ENCODE results near the gene SEC14L1. TPM values are rescaled to one million over a fixed set of nuclear protein-coding genes. Genes with fewer than 3 reads are reported as not detected.

The SEC14L1 gene
- total and polyA plus RNA-seq, 2 donors: 13.5 to 28.7 TPM

GRCh38 chr17:77235370-77235941 lies 94.7 kb downstream of the SEC14L1 start:
- peaks cover 0 to 3% of the 10 kb centered on the region in 2 donors for H3K9me3 ChIP-seq (ENCODE audit: control insufficient read depth in 2 of 2, insufficient read depth in 1 of 2, low read length in 1 of 2)
- no peaks in the 10 kb centered on the region for H3K27me3 ChIP-seq (ENCODE audit: control insufficient read depth in 2 of 2, insufficient read depth in 1 of 2, low read length in 1 of 2)
- peaks cover 0 to 12% of the 10 kb centered on the region in 2 donors for H3K4me1 ChIP-seq (ENCODE audit: control insufficient read depth in 2 of 2, insufficient read depth in 2 of 2, low read length in 2 of 2)
- WGBS: 8% methylated on average over 15 of the region's 15 CpGs
- H3K27ac ChIP-seq (ENCODE audit: low read depth in 1 of 2, low read length in 1 of 2): peak overlapping the region; percentile 43 to 46
- peak overlapping the region; percentile 24 to 41 for H3K4me3 ChIP-seq (ENCODE audit: low read length in 2 of 2)
- peak in 5 of 9 donors; percentile 18 to 62 (median 33) for DNase-seq (ENCODE audit: low read depth in 6 of 9, low spot score in 9 of 9)
- H3K36me3 ChIP-seq (ENCODE audit: control insufficient read depth in 2 of 2, insufficient read depth in 2 of 2, low read length in 1 of 2): no peaks in the 10 kb centered on the region

GRCh38 chr17:77237232-77238008 lies 96.7 kb downstream of the SEC14L1 start:
- 99% methylated on average over 13 of the region's 13 CpGs for WGBS
- peaks cover 0 to 3% of the 10 kb centered on the region in 2 donors for H3K9me3 ChIP-seq (ENCODE audit: control insufficient read depth in 2 of 2, insufficient read depth in 1 of 2, low read length in 1 of 2)
- no peak for DNase-seq (ENCODE audit: low read depth in 6 of 9, low spot score in 9 of 9)
- H3K36me3 ChIP-seq (ENCODE audit: control insufficient read depth in 2 of 2, insufficient read depth in 2 of 2, low read length in 1 of 2): no peaks in the 10 kb centered on the region
- no peak overlapping the region for H3K27ac ChIP-seq (ENCODE audit: low read depth in 1 of 2, low read length in 1 of 2)
- no peaks in the 10 kb centered on the region for H3K27me3 ChIP-seq (ENCODE audit: control insufficient read depth in 2 of 2, insufficient read depth in 1 of 2, low read length in 1 of 2)
- no peak overlapping the region for H3K4me3 ChIP-seq (ENCODE audit: low read length in 2 of 2)
- H3K4me1 ChIP-seq (ENCODE audit: control insufficient read depth in 2 of 2, insufficient read depth in 2 of 2, low read length in 2 of 2): peaks cover 0 to 12% of the 10 kb centered on the region in 2 donors

DNA sequence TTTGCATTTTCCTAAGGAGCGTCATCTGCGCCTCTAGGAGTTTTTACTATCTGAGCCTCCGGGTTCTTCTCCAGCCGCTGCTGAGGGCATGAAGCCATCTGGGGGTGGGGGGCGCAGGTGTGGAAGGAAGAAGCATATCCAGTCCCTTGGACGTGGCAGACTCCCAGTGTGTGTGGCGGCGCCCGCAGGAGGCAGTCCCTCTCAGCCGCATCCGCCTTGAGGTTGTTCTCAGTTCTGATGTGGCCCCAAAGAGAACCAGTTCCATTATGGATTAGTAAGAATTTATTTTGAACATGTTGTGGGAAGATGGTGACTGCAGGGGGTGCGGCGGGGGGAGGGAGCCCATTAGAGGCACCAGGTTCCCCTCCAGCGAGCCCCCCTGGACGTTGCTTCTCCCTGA lies 100.2 kb downstream of the SEC14L1 start:
- peaks cover 0 to 5% of the 10 kb centered on the region in 2 donors for H3K4me1 ChIP-seq (ENCODE audit: control insufficient read depth in 2 of 2, insufficient read depth in 2 of 2, low read length in 2 of 2)
- H3K27me3 ChIP-seq (ENCODE audit: control insufficient read depth in 2 of 2, insufficient read depth in 1 of 2, low read length in 1 of 2): peaks cover 0 to 3% of the 10 kb centered on the region in 2 donors
- 97% methylated on average over 15 of the region's 15 CpGs for WGBS
- no peak overlapping the region for H3K4me3 ChIP-seq (ENCODE audit: low read length in 2 of 2)
- no peaks in the 10 kb centered on the region for H3K36me3 ChIP-seq (ENCODE audit: control insufficient read depth in 2 of 2, insufficient read depth in 2 of 2, low read length in 1 of 2)
- no peaks in the 10 kb centered on the region for H3K9me3 ChIP-seq (ENCODE audit: control insufficient read depth in 2 of 2, insufficient read depth in 1 of 2, low read length in 1 of 2)
- DNase-seq (ENCODE audit: low read depth in 6 of 9, low spot score in 9 of 9): no peak
- H3K27ac ChIP-seq (ENCODE audit: low read depth in 1 of 2, low read length in 1 of 2): no peak overlapping the region

DNA sequence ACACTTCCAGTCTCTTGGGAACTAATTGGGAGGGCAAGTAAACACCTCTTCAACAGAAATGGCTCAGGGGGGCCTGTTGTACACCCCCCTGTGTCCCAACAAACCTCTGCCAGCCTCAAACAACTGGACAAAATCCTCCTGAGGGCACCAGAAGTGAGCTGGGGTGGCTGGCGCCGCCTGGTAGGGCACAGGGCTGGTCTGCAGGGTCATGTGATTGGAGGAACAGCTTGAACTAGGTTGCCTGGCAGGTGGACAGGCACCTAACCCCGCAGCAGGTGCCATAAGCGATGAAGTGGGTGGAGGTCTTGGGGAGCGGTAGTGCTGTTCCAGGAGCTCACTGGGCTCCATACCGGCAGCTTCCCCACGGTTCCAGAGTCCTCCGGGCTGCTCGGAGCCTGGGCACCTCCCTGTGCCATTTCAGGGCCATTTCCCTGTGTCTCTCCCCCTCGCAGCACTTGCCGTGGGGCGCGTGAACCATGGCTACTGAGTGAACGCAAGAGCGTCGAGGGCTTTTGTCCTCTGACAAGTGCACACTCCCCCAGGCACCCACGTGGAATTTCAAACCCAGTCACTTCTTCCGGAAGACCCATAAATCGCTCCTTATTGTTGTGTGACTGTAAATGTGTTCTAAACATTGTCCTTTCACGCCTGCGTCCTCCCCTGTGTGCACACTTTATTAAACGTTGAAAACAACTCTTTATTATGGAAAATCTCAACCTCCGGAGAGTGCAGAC lies 101.5 kb downstream of the SEC14L1 start:
- 95% methylated on average over 23 of the region's 23 CpGs for WGBS
- Histone ChIP-seq H3K27me3 (ENCODE audit: control insufficient read depth in 2 of 2, insufficient read depth in 1 of 2, low read length in 1 of 2) (peaks cover 0 to 9% of the 10 kb centered on the region in 2 donors), H3K36me3 (ENCODE audit: control insufficient read depth in 2 of 2, insufficient read depth in 2 of 2, low read length in 1 of 2) (no peaks in the 10 kb centered on the region), H3K27ac (ENCODE audit: low read depth in 1 of 2, low read length in 1 of 2) (no peak overlapping the region), H3K4me3 (ENCODE audit: low read length in 2 of 2) (no peak overlapping the region), H3K9me3 (ENCODE audit: control insufficient read depth in 2 of 2, insufficient read depth in 1 of 2, low read length in 1 of 2) (no peaks in the 10 kb centered on the region), H3K4me1 (ENCODE audit: control insufficient read depth in 2 of 2, insufficient read depth in 2 of 2, low read length in 2 of 2) (peaks cover 2 to 14% of the 10 kb centered on the region in 2 donors)
- DNase-seq (ENCODE audit: low read depth in 6 of 9, low spot score in 9 of 9): no peak

DNA sequence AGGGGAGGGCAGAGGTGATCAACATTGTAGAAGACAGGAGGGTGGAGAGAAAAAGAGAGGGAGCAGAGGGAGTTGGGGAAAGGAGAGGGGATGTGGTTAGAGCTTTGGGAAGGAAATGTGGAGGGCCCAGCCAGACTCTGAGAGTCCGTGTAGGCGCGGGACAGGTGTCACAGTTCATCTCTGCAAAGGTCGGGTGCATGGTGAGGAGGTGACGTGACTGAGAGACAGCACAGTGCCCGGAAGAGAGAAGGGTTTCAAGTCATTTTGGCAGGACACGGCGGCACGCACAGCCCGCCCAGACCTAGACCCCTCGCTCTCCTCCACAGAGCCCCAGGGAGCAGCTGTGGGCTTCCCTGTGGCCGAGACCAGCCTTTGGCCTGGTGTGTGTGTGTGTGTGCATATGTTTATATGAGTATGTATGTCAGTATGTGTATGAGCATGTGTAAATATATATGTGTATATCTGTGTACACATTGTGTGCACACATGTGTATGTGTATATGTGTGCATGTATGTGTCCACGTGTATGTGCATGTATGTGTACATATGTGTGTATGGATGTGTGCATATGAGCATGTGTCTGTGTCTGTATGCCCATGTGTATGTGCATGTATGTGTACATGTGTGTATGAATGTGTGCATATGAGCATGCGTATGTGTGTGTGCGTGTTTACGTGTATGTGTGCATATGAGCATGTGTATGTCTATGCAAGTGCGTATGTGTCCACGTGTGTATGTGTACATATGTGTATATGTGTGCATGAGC lies 104.6 kb downstream of the SEC14L1 start:
- H3K4me3 ChIP-seq (ENCODE audit: low read length in 2 of 2): no peak overlapping the region
- DNase-seq (ENCODE audit: low read depth in 6 of 9, low spot score in 9 of 9): peak in 1 of 9 donors; percentile 30
- WGBS: 43% methylated on average over 18 of the region's 18 CpGs
- no peaks in the 10 kb centered on the region for H3K36me3 ChIP-seq (ENCODE audit: control insufficient read depth in 2 of 2, insufficient read depth in 2 of 2, low read length in 1 of 2)
- H3K4me1 ChIP-seq (ENCODE audit: control insufficient read depth in 2 of 2, insufficient read depth in 2 of 2, low read length in 2 of 2): peaks cover 2 to 15% of the 10 kb centered on the region in 2 donors
- peaks cover 0 to 32% of the 10 kb centered on the region in 2 donors for H3K27me3 ChIP-seq (ENCODE audit: control insufficient read depth in 2 of 2, insufficient read depth in 1 of 2, low read length in 1 of 2)
- H3K27ac ChIP-seq (ENCODE audit: low read depth in 1 of 2, low read length in 1 of 2): no peak overlapping the region
- no peaks in the 10 kb centered on the region for H3K9me3 ChIP-seq (ENCODE audit: control insufficient read depth in 2 of 2, insufficient read depth in 1 of 2, low read length in 1 of 2)

- no peak overlapping the region for H3K27ac ChIP-seq (ENCODE audit: low read depth in 1 of 2, low read length in 1 of 2)
- H3K9me3 ChIP-seq (ENCODE audit: control insufficient read depth in 2 of 2, insufficient read depth in 1 of 2, low read length in 1 of 2): no peaks in the 10 kb centered on the region
- H3K27me3 ChIP-seq (ENCODE audit: control insufficient read depth in 2 of 2, insufficient read depth in 1 of 2, low read length in 1 of 2): peaks cover 0 to 32% of the 10 kb centered on the region in 2 donors
- no peaks in the 10 kb centered on the region for H3K36me3 ChIP-seq (ENCODE audit: control insufficient read depth in 2 of 2, insufficient read depth in 2 of 2, low read length in 1 of 2)
- no peak for DNase-seq (ENCODE audit: low read depth in 6 of 9, low spot score in 9 of 9)
- peak overlapping the region; percentile 30 to 37 for H3K4me3 ChIP-seq (ENCODE audit: low read length in 2 of 2)
- 34% methylated on average over 34 of the region's 34 CpGs for whole genome bisulfite sequencing
- peaks cover 2 to 15% of the 10 kb centered on the region in 2 donors for H3K4me1 ChIP-seq (ENCODE audit: control insufficient read depth in 2 of 2, insufficient read depth in 2 of 2, low read length in 2 of 2)
Measured at GRCh38 chr17:77246110-77247047, 105.6 kb downstream of the SEC14L1 start.

- no peaks in the 10 kb centered on the region for H3K9me3 ChIP-seq (ENCODE audit: control insufficient read depth in 2 of 2, insufficient read depth in 1 of 2, low read length in 1 of 2)
- DNase-seq (ENCODE audit: low read depth in 6 of 9, low spot score in 9 of 9): peak; percentile 27 to 89 (median 71)
- H3K36me3 ChIP-seq (ENCODE audit: control insufficient read depth in 2 of 2, insufficient read depth in 2 of 2, low read length in 1 of 2): no peaks in the 10 kb centered on the region
- 1% methylated on average over 51 of the region's 51 CpGs for WGBS
- peak overlapping the region; percentile 30 to 37 for H3K4me3 ChIP-seq (ENCODE audit: low read length in 2 of 2)
- peaks cover 0 to 32% of the 10 kb centered on the region in 2 donors for H3K27me3 ChIP-seq (ENCODE audit: control insufficient read depth in 2 of 2, insufficient read depth in 1 of 2, low read length in 1 of 2)
- H3K4me1 ChIP-seq (ENCODE audit: control insufficient read depth in 2 of 2, insufficient read depth in 2 of 2, low read length in 2 of 2): peaks cover 2 to 15% of the 10 kb centered on the region in 2 donors
- H3K27ac ChIP-seq (ENCODE audit: low read depth in 1 of 2, low read length in 1 of 2): no peak overlapping the region
Measured at GRCh38 chr17:77247048-77247541, 106.3 kb downstream of the SEC14L1 start.

DNA sequence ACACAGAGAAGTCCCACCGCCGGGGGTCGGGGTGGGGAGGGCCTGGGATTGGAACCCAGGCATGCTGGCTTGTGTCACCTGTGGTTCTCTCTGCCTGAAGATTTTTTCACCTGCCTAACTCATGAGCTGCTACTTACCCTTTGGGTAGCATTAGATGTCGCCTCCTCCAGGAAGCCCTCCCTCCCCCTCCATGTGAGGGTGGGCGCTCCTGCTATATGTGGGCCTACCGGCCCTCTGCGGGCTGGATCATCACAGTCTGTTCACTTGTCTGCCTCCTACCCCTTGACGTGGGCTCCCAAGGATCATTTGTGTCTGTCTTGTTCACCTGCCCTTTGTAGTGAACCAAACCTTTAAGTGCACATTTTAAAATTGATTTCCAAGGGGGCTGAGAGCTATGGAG lies 106.8 kb downstream of the SEC14L1 start:
- H3K4me1 ChIP-seq (ENCODE audit: control insufficient read depth in 2 of 2, insufficient read depth in 2 of 2, low read length in 2 of 2): peaks cover 2 to 15% of the 10 kb centered on the region in 2 donors
- 46% methylated on average over 8 of the region's 8 CpGs for whole genome bisulfite sequencing
- H3K9me3 ChIP-seq (ENCODE audit: control insufficient read depth in 2 of 2, insufficient read depth in 1 of 2, low read length in 1 of 2): no peaks in the 10 kb centered on the region
- no peak for DNase-seq (ENCODE audit: low read depth in 6 of 9, low spot score in 9 of 9)
- peaks cover 0 to 32% of the 10 kb centered on the region in 2 donors for H3K27me3 ChIP-seq (ENCODE audit: control insufficient read depth in 2 of 2, insufficient read depth in 1 of 2, low read length in 1 of 2)
- H3K27ac ChIP-seq (ENCODE audit: low read depth in 1 of 2, low read length in 1 of 2): no peak overlapping the region
- H3K4me3 ChIP-seq (ENCODE audit: low read length in 2 of 2): no peak overlapping the region
- H3K36me3 ChIP-seq (ENCODE audit: control insufficient read depth in 2 of 2, insufficient read depth in 2 of 2, low read length in 1 of 2): no peaks in the 10 kb centered on the region

Data from thymus (tissue), 11 donors.